Activated naive CD8-positive, alpha-beta T cell treated with anti-CD3 and anti-CD28 coated beads, Interleukin-2, amount 50 U/mL, for 16 hours (primary cell): ENCODE data around the gene POM121L2.

ENCODE experiments used
- DNase-seq: peaks from one replicate; pipeline ENCODE4 v3.0.0-alpha.2; 2020; ENCODE audit warnings: low read depth, low spot score

The POM121L2 gene

DNA sequence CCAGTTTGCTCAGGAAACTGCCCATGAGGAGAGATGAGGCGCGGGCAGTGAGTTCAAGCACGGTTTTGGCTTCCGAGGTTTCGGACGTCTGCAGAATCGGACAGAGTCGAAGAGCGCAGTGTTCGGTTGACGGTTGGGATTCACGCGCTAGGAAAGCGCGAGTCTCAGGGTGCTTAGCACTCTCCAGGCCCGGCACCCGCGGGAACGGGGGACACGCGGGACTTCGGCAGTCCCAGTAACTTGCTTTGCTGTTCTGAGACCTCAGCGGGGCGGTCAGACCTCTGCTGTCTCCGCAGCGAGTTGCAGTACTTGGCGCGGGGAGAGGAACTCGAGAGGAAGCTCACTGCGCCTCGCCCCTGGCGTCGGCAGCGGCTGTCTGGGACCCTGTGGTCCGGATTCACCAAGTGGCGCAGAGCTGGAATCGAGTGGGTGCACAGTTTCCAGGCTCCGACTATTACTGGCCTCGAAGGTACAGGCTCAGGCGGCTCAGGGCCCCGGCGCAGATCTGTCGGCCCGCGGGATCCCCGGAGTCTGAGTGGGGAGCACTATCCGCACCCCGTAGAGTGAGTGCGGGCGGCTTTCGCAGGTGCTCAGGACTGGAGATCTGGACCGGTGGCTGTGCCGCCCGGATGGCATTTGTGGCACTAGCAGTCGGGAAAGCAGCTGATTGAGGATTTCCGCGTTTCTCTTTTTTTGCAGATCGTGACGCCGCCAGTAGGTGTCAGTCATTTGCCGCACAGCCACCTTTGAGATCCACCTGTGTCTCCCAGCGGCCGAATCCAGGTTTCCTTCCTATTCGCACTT lies at the start of gene POM121L2:
POM121L2 (minus strand) TSS at position 128 of the 804 bp plus-strand sequence; CDS start at position 25, 103 bp downstream.
- peak; percentile 17 for DNase-seq

DNA sequence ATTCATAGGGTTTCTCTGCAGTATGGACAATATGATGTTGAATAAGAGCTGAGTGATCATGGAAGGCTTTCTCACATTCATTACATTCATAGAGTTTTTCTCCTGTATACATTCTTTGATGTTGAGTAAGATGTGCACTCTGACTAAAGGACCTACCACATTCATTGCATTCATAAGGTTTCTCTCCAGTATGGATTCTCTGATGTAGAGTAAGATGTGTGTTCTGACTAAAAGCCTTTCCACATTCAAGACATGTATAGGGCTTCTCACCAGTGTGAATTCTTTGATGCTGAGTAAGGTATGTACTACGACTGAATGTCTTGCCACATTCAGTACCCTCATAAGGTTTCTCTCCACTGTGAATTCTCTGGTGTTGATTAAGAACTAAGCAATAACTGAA lies 47.2 kb upstream of the POM121L2 start:
- no peak for DNase-seq

DNA sequence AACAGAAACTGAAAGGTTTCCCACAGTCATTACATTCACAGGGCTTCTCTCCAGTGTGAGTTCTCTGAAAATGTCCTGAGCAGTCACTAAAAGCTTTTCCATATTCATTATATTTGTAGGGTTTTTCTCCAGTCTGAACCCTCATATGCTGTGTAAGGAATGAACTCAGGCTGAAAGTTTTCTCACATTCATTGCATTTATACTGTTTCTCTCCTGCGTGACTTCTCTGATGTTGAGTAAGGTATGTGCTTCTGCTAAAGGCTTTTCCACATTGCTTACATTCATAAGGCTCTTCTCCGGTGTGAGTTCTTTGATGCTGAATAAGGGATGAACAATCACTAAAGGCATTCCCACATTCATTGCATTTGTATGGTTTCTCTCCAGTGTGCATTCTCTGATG lies 46.7 kb upstream of the POM121L2 start:
- DNase-seq: no peak

DNA sequence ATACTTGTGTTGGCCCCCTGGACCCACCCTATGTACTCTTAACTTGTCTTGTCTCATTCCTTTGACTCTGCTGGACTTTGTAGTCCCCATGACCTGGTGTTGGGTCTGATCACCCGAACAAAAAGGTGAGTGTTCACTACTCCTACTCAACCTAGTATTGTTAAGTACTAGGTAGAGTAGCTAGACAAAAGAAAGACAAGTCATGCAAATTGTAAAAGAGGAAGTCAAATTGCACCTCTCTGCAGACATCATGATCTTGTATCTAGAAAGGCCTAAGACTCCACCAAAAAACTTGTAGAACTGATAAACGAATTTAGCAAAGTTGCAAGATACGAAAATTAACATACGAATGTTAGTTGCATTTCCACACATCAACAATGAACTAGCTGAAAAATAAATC lies 40.8 kb upstream of the POM121L2 start:
- DNase-seq: no peak

DNA sequence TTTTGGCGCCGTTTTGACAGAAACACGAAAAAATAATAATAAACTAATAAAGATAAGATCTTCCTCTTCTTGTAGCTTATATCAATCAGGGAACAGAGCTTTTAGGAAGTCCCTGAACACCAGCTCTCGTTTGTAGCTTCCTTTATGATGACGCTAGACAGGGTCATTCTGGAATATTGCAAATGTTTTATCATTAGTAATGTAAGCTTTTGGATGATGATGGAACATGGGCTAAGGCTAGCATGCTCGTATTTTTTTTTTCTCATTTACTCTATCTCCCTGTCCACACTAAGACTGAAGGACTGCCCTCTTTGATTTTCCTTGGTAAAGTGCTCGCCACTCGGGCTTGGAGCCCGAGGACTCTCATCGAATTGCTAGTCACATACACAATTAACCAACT lies 22.1 kb upstream of the POM121L2 start:
- no peak for DNase-seq

DNA sequence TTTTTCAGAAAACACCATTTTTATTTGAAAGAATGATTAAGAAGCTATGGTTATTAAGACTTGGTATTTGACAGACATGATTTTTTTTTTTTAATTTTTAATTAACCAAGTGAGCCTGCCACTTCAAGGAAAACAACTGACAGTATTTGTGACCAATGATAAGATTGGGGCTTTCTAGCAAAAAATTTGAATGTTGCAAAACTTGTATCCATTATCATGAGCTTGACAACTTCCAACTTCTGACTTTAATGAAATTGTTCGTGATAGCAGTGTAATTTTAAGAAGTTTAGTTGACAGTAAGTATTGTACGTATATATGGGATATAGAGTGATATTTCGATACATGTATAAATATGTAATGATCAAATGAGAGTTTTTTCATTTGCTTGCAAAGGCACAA lies 21.6 kb upstream of the POM121L2 start:
- DNase-seq: no peak

DNA sequence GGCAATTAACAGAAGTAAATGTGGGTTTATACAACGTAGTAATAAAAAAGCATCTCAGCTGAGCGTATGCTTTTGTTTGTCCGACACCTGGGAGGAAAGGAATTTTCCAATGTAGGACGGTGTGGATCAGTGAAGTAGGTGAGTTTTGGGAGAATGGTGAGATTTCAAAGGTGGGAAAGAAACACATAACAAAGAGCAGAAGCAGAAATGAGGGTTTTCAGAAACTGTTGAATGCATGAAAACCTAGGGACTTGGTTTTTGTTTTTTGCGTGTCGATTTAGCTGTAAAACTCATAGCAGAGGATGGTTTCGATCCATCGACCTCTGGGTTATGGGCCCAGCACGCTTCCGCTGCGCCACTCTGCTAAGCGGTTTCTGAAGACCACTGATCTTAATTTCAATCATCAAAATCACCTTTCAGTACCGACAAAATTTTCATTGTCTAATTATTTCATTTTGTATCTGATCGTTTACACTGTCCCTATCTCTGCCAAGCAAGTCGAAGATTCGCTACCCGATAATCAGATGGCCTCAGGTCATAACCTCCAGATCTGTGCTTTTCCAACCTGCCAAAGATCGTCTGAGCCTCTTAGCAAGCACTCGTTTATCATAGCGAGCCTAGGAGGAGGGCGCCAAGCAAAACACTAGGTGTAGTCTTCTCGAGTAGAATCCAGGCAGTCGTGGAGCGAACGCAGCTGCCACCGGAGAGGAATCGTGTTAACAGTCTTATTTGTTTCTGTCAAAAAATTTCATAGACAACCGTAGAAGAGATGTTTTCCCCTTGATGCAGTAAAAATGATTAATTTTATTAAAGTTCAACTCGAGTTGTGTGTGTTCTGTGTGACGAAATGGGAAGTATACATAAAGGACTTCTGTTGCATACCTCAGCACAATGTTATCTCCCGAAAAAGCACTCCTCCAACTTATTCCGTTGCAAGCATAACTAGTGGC lies 20.9 kb upstream of the POM121L2 start:
- DNase-seq: no peak

DNA sequence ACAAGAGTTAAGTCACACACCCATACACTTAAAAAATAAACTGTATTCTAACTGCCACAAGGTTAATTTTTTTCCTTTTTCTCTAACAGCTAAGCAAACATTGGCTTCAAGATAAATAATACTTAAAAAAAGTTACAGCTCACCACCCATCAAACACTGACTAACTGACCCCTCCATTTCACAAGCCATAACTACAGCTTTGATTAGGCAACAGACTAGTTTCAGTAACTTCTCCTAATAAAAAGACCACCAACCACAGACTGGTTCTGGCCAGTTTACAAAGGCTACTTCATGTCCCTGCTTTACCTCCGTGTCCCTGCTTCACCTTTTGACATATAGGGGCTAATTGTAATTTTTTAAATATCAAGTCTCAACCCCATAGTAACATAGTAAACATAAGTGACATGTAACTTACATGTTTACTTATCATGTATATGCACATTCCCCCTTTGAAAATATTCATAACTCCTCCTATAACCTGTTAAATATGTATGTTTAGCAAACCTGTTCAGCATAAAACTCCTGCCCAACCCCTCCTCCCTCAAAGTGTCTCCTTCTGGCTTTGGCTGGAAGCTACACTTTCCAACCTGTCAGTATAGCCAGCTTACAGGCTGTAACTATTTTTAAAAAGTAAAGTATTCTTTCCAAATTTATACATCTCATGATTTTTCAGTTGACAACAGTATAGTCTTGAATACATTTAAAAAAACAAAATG lies 15.1 kb upstream of the POM121L2 start:
- no peak for DNase-seq

DNA sequence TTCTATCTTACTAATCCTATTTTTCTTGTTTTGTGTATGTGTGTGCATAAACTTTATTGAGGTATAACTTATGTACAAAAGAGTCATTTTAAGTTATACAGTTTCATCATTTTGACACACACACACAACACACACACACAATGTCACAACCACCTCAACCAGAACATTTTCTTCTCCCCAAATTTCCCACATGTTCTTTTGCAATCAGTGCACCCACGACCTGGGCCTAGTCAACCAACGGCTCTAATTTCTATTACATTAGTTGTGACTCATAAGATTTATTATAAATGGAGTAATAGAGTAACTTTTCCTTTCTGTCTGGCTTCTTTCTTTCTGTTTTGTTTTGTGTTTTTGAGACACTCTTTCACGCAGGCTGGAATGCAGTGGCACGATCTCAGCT lies 9.8 kb upstream of the POM121L2 start:
- no peak for DNase-seq

DNA sequence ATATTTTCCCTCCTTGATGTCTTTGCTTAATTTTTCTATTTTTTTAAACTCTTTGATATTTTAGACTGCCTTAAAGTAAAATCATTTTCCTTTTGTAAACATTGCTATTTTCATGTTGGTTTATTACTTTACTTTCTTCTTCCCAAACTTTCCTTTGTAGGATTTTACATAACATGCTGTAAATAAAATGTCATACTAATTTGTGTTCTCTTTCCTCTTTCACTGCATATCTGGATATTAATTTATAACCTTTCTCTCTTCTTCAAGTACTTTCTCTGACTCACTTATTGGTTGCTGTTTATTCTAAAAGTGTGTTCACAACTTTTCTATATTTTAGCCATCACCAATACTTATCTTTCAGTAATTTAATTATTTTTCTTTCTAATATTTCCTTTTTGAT lies 9.3 kb upstream of the POM121L2 start:
- DNase-seq: no peak

DNA sequence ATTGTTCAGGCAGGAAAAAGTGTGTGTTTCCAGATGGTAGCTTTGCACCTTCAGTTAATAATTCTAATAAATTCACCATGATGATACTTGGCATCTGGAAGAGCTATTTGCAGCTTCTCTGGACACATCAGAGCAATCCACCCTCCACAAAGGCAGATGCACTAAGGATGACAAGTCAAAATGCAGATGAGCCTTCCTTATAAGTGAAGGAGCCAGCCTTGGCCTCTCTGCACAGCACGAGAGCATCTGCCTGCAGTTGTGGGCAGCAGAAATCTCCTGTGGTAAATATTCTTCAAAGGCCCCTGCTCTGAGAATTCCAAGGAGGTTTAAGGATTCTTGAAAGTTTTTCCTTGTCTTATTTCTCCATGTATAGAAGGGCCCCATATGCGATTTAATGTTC lies 6.9 kb upstream of the POM121L2 start:
- no peak for DNase-seq

DNA sequence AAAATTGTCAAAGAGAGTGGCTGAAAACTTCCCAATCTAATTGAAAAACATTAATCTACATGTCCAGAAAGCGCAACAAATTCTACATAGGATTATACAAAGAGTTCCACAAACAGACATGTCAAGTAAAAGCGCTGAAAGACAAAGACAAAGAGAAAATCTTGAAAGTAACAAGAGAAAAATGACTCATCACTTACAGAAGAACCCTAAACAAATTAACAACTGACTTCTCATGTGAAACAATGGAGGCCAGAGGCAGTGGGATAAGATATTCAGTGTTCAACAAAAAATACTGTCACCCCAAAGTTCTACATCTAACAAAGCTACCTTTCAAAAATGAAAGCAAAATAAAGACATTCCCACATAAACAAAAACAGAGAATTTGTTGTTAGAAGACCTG lies 2.0 kb upstream of the POM121L2 start:
- no peak for DNase-seq

DNA sequence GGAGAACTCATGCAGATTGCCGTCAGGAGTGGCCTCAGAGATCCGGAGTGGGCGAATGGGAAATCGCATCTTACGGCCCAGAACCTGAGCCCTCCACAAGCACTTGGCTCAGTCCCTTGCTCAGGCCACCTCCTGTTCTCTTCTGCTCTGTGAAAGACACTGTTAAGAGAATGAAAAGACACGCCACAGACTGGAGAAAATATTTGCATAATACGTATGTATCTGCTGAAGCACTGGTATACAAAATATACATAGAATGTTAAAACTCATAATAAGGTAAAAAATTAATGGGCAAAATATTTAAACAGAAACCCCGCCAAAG lies 838 bp upstream of the POM121L2 start:
- no peak for DNase-seq

DNA sequence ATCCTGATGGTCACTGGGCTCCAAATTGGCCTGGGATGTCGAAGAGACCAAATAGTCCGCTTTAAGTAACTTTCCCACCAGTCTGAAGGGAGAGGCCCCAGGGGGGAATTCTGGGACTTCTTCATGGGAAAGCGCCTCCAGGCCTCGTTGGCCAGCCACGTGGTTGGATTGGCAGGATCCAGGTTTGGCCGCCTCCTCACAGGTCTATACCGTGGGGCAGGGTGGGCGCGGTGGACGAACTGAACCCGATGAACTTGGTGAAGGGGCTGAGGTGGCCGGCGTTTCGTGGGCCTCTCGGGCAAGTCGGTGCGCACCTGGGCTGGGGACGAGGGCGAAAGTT lies 297 bp downstream of the POM121L2 start:
- no peak for DNase-seq

DNA sequence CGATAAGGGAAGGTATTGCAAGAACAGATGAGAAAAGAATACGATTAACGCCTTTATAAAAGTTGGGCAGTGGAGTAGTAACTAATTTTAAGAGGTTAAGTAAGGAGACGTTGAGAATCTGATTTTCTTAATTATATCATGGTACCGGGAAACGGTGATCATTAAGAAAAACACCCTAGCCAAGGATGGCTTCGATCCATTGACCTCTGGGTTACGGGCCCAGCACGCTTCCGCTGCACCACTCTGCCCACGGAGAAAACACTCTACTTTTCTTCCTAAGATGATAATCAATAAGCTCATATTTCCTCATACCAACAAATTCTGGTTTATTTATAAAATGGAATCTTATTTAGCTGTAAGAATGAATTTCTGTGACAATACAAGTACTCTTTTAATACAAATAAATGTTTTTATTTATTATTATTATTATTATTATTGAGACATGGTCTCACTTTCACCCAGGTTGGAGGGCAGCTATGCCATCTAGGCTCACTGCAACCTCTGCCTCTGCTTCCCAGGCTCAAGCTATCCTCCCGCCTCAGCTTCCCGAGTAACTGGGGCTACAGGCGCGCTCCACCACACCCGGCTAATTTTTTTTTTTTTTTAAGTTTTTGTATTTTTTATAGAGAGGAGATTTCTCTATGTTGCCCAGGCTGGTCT lies 8.3 kb downstream of the POM121L2 start:
- DNase-seq: no peak

DNA sequence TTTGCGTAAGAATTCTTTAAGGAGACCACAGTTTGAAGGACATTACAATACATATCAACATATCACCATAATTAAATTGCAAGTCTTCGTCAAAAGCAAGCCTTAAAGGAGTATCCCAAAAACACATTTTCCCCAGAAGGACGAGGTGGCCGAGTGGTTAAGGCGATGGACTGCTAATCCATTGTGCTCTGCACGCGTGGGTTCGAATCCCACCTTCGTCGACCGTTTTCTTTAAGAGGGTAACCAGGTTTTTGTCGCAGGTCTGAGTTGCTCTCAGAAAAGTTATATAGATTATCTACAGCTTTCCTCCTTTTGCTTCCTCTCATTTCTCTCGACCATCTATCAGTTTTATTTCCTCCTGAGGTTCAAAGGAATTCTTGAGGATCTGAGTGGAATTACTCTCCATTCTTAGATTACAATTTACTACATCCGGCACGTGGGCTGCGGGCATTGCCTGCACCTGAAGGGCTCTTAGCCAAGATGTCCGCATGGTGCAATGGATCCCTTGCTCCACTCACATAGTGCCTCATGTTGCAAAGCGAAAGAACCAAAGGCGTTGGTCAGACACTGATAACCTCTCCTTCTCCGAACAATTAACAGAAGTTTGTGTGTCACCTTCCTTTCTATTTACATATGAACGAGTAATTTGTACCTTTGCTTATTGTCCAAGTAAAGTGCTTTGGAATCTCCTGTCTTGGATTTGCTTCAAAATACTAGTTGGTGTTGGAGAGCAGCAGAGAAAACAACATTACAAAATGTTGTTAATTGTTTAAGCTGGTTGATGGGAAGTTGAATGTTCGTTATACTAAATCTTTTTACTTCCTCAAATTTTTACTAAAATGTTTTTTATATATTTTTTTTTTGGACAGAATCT lies 14.0 kb downstream of the POM121L2 start:
- no peak for DNase-seq

DNA sequence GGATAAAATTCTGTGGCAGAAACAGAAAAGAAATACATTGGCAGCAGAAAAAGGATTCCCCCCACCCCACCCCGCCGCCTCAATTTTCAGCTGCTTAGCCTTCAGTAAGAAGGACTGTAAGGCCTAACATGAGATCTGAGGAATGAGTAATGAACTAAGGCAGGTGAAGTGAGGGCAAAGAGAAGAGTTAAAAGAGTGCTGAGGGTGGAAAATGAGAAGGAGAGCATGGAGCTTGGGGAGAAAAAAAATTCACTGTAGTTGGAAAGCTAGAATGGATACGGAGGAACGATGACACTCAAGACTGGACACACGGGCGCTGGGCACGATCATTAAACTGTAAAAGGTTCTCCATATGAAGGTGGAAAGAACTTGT lies 14.6 kb downstream of the POM121L2 start:
- no peak for DNase-seq

DNA sequence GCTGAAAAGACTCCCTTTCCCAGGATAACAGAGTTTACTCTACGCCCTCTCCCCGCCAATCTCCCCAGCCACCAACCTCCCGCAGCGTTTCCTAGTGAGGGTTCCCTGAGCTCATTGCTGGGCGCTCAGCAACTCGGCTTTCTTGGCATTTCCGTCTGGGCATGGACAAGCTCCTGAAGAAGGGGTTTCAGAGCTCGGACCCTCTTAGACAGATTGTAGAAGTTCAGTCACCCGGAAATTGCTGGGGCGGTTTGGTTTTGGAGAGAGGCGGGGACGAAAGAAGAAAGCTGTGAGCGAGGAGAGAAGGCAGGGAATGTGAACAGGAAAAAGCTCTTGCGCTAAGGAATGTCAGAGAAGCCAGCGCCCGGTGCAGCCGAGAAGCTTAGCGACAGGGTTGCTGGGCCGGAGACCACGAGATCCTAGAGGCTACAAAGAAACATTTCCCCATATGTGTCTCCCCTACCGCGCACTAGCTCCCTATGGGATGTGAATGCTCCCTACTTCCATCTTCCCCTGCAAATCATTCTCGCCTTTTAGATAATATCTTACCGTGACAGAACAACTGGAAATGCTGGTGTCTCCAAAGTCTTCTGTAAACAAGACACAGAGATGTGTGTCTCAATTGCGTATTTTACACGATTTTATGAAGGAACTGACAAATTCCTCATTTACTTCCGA lies 15.8 kb downstream of the POM121L2 start:
- no peak for DNase-seq

DNA sequence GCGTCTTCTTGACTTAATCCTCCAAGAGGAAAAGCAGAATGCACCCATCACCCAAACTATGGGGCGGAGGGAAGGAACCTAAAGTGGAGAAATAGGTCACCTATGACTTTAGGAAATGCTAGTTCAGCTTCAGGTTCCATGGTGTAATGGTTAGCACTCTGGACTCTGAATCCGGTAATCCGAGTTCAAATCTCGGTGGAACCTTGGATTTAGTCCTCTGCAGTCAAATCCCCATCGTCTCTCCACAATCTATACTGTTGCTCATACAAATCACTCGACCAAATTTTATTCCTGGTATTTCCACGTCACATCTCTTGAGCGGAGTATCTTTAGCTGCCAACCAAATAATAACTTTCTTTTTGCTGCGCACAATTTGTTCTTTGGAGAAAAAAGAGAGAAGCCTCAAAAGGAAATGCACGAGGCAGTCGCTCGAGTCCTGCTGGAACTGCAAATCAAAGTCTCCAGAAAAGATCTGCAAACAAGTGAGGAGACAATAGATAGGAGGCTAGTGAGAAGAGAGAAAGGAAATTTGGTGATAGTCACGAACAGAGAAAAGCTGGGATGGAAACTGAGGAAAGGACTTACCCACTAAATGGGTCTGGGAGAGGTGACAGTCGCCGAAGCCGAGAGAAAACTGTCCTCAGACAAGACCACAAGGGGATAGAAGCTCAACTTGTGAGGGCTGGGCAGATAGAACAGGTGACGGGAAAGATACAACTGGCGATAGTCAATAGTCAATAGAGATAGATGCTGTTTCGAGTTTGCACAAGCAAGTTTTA lies 16.6 kb downstream of the POM121L2 start:
- no peak for DNase-seq

DNA sequence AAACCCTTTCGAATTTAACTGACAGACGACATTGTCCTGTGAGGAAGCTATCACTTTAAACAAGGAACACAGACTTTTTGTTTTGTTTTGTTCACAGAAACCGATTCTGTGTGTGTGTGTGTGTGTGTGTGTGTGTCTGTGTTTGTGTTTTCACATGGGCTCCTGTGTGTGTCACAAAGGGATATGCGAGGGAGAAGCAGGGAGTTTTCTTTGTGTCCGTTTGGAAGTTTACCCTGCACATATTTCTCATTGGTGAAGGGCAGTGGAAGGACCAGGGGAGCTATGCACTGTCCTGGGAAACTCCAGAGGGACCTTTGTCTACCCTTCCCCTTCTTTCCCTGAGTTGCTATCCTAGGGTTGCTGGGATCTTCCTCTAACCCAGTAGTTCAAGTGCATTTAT lies 17.7 kb downstream of the POM121L2 start:
- DNase-seq: no peak
